A673 (cell line): ENCODE measurements around the gene KRTAP24-1. TPM values are rescaled to one million over a fixed set of nuclear protein-coding genes. Genes with fewer than 3 reads are reported as not detected.
A peak's percentile ranks its signal among the peaks of the same experiment; 100 is the strongest.

ENCODE experiments used
- BruUV-seq: library from RNA; stranded (reverse); fragments of 400-500 nt; replicated peaks from 2 replicates; lab custom pipeline; 2021; lab: Mats Ljungman, UMichigan
- CTCF ChIA-PET: fragments of 300-600 bp; sonication (Branson Sonifier 250); formaldehyde crosslinking; loops from one replicate; lab custom pipeline; 2022; ENCODE audit warnings: antibody characterized with exemption; lab: Charles Lee
- POLR2A ChIA-PET: fragments of 300-600 bp; sonication (Branson Sonifier 250); formaldehyde crosslinking; loops from one replicate; lab custom pipeline; 2022; ENCODE audit warnings: antibody characterized with exemption; ENCODE audit not compliant: low non-redundant PET; lab: Charles Lee
- DNase-seq: peaks from one replicate; pipeline ENCODE4 v3.0.0-alpha.2; 2015; ENCODE audit warnings: low spot score
- H3K27ac ChIP-seq: fragments of 200-600 bp; sonication (generic); 2 replicates; pipeline ENCODE4 v1.5.1; 2016; ENCODE audit warnings: mixed run types, low read depth, mild to moderate bottlenecking, mixed read lengths, antibody characterized with exemption, low read length; ENCODE audit not compliant: poor library complexity, severe bottlenecking
- H3K27me3 ChIP-seq: fragments of 200-600 bp; sonication (generic); replicated peaks from 2 replicates; pipeline ENCODE4 v1.6.1; 2017; ENCODE audit warnings: mixed run types, low read depth, mild to moderate bottlenecking, mixed read lengths, antibody characterized with exemption, low read length; ENCODE audit not compliant: insufficient read depth, poor library complexity
- H3K36me3 ChIP-seq: fragments of 200-600 bp; sonication (generic); 2 replicates; pipeline ENCODE4 v1.6.1; 2016; ENCODE audit warnings: mixed run types, mild to moderate bottlenecking, mixed read lengths, antibody characterized with exemption, low read length; ENCODE audit not compliant: insufficient read depth, poor library complexity, severe bottlenecking
- H3K4me1 ChIP-seq: fragments of 200-600 bp; sonication (generic); 2 replicates; pipeline ENCODE4 v1.6.1; 2017; ENCODE audit warnings: mixed run types, mild to moderate bottlenecking, mixed read lengths, antibody characterized with exemption, low read length; ENCODE audit not compliant: insufficient read depth, poor library complexity, severe bottlenecking
- H3K4me3 ChIP-seq: fragments of 200-600 bp; sonication (generic); 2 replicates; pipeline ENCODE4 v1.5.1; 2016; ENCODE audit warnings: low read depth, mixed run types, mild to moderate bottlenecking, mixed read lengths, low read length; ENCODE audit not compliant: poor library complexity, severe bottlenecking
- H3K9me3 ChIP-seq: fragments of 200-600 bp; sonication (generic); 2 replicates; pipeline ENCODE4 v1.6.1; 2016; ENCODE audit warnings: mixed run types, low read depth, mild to moderate bottlenecking, mixed read lengths, antibody characterized with exemption, low read length; ENCODE audit not compliant: poor library complexity, severe bottlenecking
- EZH2 ChIP-seq: fragments of 200-600 bp; sonication (generic); IDR thresholded peaks from 2 replicates; pipeline ENCODE4 v1.6.1; 2017; ENCODE audit warnings: borderline replicate concordance, low read depth, mild to moderate bottlenecking, mixed read lengths, antibody characterized with exemption, low read length; ENCODE audit not compliant: poor library complexity, severe bottlenecking
- intact Hi-C: fragments of 100-400 bp; cut with micrococcal nuclease; formaldehyde crosslinking; loops from one replicate; pipeline ENCODE4 v1.10.0; 2022; ENCODE audit not compliant: unreplicated experiment
- total RNA-seq: library from RNA; stranded (reverse); gene quantifications from 2 replicates; pipeline ENCODE4 v1.2.3, GENCODE V29; 2021
- TF ChIP-seq, protein P1 (sequence below): fragments of 300-800, 200-600 bp; sonication (generic); conservative IDR thresholded peaks from 2 replicates; pipeline ENCODE4 v1.5.1; 2017; ENCODE audit warnings: low read depth, mild to moderate bottlenecking, antibody characterized with exemption, low read length, moderate library complexity, mixed read lengths

Gene KRTAP24-1
- total RNA-seq, 1 experiment from 2014 or later: not detected

GRCh38 chr21:30271156-30271555 lies 11.6 kb downstream of the KRTAP24-1 start:
- no peaks in the 10 kb centered on the region for H3K27me3 ChIP-seq
- TF ChIP-seq, protein P1, sequence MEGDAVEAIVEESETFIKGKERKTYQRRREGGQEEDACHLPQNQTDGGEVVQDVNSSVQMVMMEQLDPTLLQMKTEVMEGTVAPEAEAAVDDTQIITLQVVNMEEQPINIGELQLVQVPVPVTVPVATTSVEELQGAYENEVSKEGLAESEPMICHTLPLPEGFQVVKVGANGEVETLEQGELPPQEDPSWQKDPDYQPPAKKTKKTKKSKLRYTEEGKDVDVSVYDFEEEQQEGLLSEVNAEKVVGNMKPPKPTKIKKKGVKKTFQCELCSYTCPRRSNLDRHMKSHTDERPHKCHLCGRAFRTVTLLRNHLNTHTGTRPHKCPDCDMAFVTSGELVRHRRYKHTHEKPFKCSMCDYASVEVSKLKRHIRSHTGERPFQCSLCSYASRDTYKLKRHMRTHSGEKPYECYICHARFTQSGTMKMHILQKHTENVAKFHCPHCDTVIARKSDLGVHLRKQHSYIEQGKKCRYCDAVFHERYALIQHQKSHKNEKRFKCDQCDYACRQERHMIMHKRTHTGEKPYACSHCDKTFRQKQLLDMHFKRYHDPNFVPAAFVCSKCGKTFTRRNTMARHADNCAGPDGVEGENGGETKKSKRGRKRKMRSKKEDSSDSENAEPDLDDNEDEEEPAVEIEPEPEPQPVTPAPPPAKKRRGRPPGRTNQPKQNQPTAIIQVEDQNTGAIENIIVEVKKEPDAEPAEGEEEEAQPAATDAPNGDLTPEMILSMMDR: no peak
- no peak for TF ChIP-seq EZH2
- H3K9me3 ChIP-seq: no peaks in the 10 kb centered on the region
- intact Hi-C loops: no loop called here
- no peaks in the 10 kb centered on the region for H3K36me3 ChIP-seq
- no TSS peak for BruUV-seq
- ChIA-PET CTCF (no interaction called here), POLR2A (no interaction called here)
- no peaks in the 10 kb centered on the region for H3K4me1 ChIP-seq
- DNase-seq: no peak
- H3K4me3 ChIP-seq: no peak overlapping the region
- H3K27ac ChIP-seq: no peak overlapping the region

GRCh38 chr21:30269803-30270530 lies 12.8 kb downstream of the KRTAP24-1 start:
- POLR2A ChIA-PET: interaction anchor here (0.5 kb wide), 1 partner anchor 278 kb away, joined by 21 read pairs; no protein-coding TSS in a partner anchor
- Histone ChIP-seq H3K4me1 (no peaks in the 10 kb centered on the region), H3K36me3 (no peaks in the 10 kb centered on the region), H3K27me3 (no peaks in the 10 kb centered on the region), H3K9me3 (no peaks in the 10 kb centered on the region), H3K27ac (no peak overlapping the region), H3K4me3 (no peak overlapping the region)
- intact Hi-C loops: no loop called here
- no peak for DNase-seq
- CTCF ChIA-PET: no interaction called here
- TF ChIP-seq, protein P1: no peak
- no peak for TF ChIP-seq EZH2
- BruUV-seq: no TSS peak

- no peak overlapping the region for H3K27ac ChIP-seq
- intact Hi-C loops: no loop called here
- peak; percentile 59 for DNase-seq
- ChIA-PET CTCF (no interaction called here), POLR2A (interaction anchor here (0.7 kb wide), 1 partner anchor 16 kb away, joined by 4 read pairs; no protein-coding TSS in a partner anchor)
- H3K4me3 ChIP-seq: no peak overlapping the region
- no peaks in the 10 kb centered on the region for H3K36me3 ChIP-seq
- H3K9me3 ChIP-seq: no peaks in the 10 kb centered on the region
- H3K27me3 ChIP-seq: no peaks in the 10 kb centered on the region
- TF ChIP-seq EZH2: no peak
- TF ChIP-seq, protein P1: peak; percentile 69
- BruUV-seq: no TSS peak
- no peaks in the 10 kb centered on the region for H3K4me1 ChIP-seq
These were observed 14.0 kb downstream of the KRTAP24-1 start for GRCh38 chr21:30268608-30269197.
